SK-N-SH (cell line): ENCODE measurements around the gene MICU2. TPM values are rescaled to one million over a fixed set of nuclear protein-coding genes. Genes with fewer than 3 reads are reported as not detected.

ENCODE experiments used
- CTCF ChIA-PET: fragments of 300-600, 350-600 bp; formaldehyde crosslinking; extraction: SDS; loops from one replicate; lab custom pipeline; 2021; lab: Yijun Ruan, JAX
- POLR2A ChIA-PET: fragments of 350-600 bp; sonication (Branson Sonifier 250); formaldehyde crosslinking; extraction: SDS; loops from one replicate; lab custom pipeline; 2020; ENCODE audit warnings: antibody characterized with exemption, inconsistent platforms; lab: Yijun Ruan, JAX
- DNase-seq: peaks from one replicate; pipeline ENCODE4 v3.0.0; 2012
- H2AFZ ChIP-seq: fragments of 200-600 bp; sonication (generic); 2 replicates; pipeline ENCODE4 v1.8.1; 2016; ENCODE audit warnings: antibody characterized with exemption, mild to moderate bottlenecking, low read depth
- H3F3A ChIP-seq: fragments of 200-600 bp; sonication (generic); replicated peaks from 2 replicates; pipeline ENCODE3; 2016; ENCODE audit warnings: antibody characterized with exemption, mild to moderate bottlenecking; ENCODE audit not compliant: insufficient read depth
- H3K27ac ChIP-seq, 2 experiments: fragments of 200-500 bp in 1 of 2; fragments of 200-600 bp in 1 of 2; sonication (Bioruptor generic) in 1 of 2; sonication (generic), shearing (Covaris generic) in 1 of 2; 2 replicates each; pipeline versions ENCODE4 v1.5.1 to v1.6.1; 2014 to 2016; ENCODE audit warnings: low read depth in 2 of 2, inconsistent platforms in 1 of 2, low read length in 1 of 2, mild to moderate bottlenecking in 1 of 2, mixed read lengths in 1 of 2
- H3K27me3 ChIP-seq: fragments of 200-600 bp; sonication (generic), shearing (Covaris generic); 2 replicates; pipeline ENCODE4 v1.6.1; 2016; ENCODE audit warnings: mixed run types; ENCODE audit not compliant: insufficient read depth
- H3K36me3 ChIP-seq, 2 experiments: fragments of 200-500 bp in 1 of 2; fragments of 200-600 bp in 1 of 2; sonication (Bioruptor generic) in 1 of 2; sonication (generic) in 1 of 2; replicated peaks in 1 of 2; 2 replicates each; pipeline versions ENCODE3 to v1.5.1; 2014 to 2016; ENCODE audit warnings: low read length in 1 of 2, mild to moderate bottlenecking in 1 of 2; ENCODE audit not compliant: insufficient read depth in 2 of 2, control insufficient read depth in 1 of 2
- H3K4me1 ChIP-seq, 2 experiments: fragments of 200-500 bp in 1 of 2; fragments of 200-600 bp in 1 of 2; sonication (Bioruptor generic) in 1 of 2; sonication (generic), shearing (Covaris generic) in 1 of 2; 2 replicates each; pipeline versions ENCODE4 v1.5.1 to v1.6.1; 2014 to 2016; ENCODE audit warnings: low read depth in 1 of 2, low read length in 1 of 2, mixed run types in 1 of 2; ENCODE audit not compliant: insufficient read depth in 2 of 2, control insufficient read depth in 1 of 2
- H3K4me2 ChIP-seq: fragments of 200-600 bp; sonication (generic), shearing (Covaris generic); 2 replicates; pipeline ENCODE4 v1.6.1; 2017; ENCODE audit warnings: mixed run types
- H3K4me3 ChIP-seq, 2 experiments: fragments of 200-500 bp in 1 of 2; fragments of 200-600 bp in 1 of 2; sonication (Bioruptor generic) in 1 of 2; sonication (generic), shearing (Covaris generic) in 1 of 2; 2 replicates each; pipeline versions ENCODE4 v1.5.1 to v1.8.1; 2014 to 2016; ENCODE audit warnings: low read depth in 2 of 2, inconsistent platforms in 1 of 2, low read length in 1 of 2, mild to moderate bottlenecking in 1 of 2, mixed read lengths in 1 of 2, moderate library complexity in 1 of 2
- H3K79me2 ChIP-seq: fragments of 200-600 bp; sonication (generic); 2 replicates; pipeline ENCODE4 v1.8.1; 2017; ENCODE audit warnings: mild to moderate bottlenecking; ENCODE audit not compliant: insufficient read depth
- H3K9ac ChIP-seq: fragments of 200-600 bp; sonication (generic); 2 replicates; pipeline ENCODE4 v1.6.1; 2017; ENCODE audit warnings: mixed run types
- H3K9me2 ChIP-seq: fragments of 200-600 bp; sonication (generic); 2 replicates; pipeline ENCODE4 v1.6.1; 2017; ENCODE audit warnings: mixed run types
- H3K9me3 ChIP-seq: fragments of 200-600 bp; sonication (generic); 2 replicates; pipeline ENCODE4 v1.6.1; 2017; ENCODE audit warnings: mixed run types, mild to moderate bottlenecking, moderate library complexity
- H4K20me1 ChIP-seq: fragments of 200-600 bp; sonication (generic); 2 replicates; pipeline ENCODE4 v1.6.1; 2017; ENCODE audit warnings: mild to moderate bottlenecking, mixed run types; ENCODE audit not compliant: insufficient read depth
- FOXJ3 ChIP-seq: sonication (generic); formaldehyde crosslinking; IDR thresholded peaks from 2 replicates; pipeline ENCODE4 v1.5.1; 2020; ENCODE audit warnings: mild to moderate bottlenecking, missing genetic modification reagents
- NFIC ChIP-seq: IDR thresholded peaks from 2 replicates; pipeline ENCODE4 v1.4.0; 2012; ENCODE audit warnings: borderline replicate concordance
- RAD21 ChIP-seq: IDR thresholded peaks from 2 replicates; pipeline ENCODE4 v1.6.1; 2012; ENCODE audit warnings: mild to moderate bottlenecking, low read length
- RCOR1 ChIP-seq: fragments of 150-350 bp; IDR thresholded peaks from 2 replicates; pipeline ENCODE4 v1.6.1; 2017; ENCODE audit warnings: antibody characterized with exemption, low read length
- RFX5 ChIP-seq: IDR thresholded peaks from 2 replicates; pipeline ENCODE4 v1.6.1; 2012; ENCODE audit warnings: mild to moderate bottlenecking, improper control_type of control experiment, low read length
- RXRA ChIP-seq: IDR thresholded peaks from 2 replicates; pipeline ENCODE4 v1.4.0; 2012; ENCODE audit warnings: low read depth, mild to moderate bottlenecking, borderline replicate concordance
- SMC3 ChIP-seq: IDR thresholded peaks from 2 replicates; pipeline ENCODE4 v1.6.1; 2012; ENCODE audit warnings: low read depth, low read length, improper control_type of control experiment
- TAF1 ChIP-seq: IDR thresholded peaks from 2 replicates; pipeline ENCODE4 v1.6.1; 2012; ENCODE audit warnings: low read depth, mild to moderate bottlenecking, low read length, moderate library complexity, borderline replicate concordance
- TCF12 ChIP-seq: IDR thresholded peaks from 2 replicates; pipeline ENCODE4 v1.4.0; 2012
- USF2 ChIP-seq: fragments of 150-350 bp; IDR thresholded peaks from 2 replicates; pipeline ENCODE4 v1.6.1; 2017; ENCODE audit warnings: antibody characterized with exemption, low read length, low read depth, borderline replicate concordance
- WGBS: methylation state at CpG from one replicate; pipeline ENCODE4 v1.1.6; 2017; ENCODE audit warnings: low lambda C conversion rate; 5-methylcytosine and 5-hydroxymethylcytosine counted together
- polyA plus RNA-seq, 3 experiments: library from polyadenylated mRNA; depleted of rRNA; stranded (reverse); fragments of >200 nt; gene quantifications; 2 replicates each; pipeline ENCODE4 v1.2.3, GENCODE V29; 2012
- TF ChIP-seq, protein P1 (sequence below): IDR thresholded peaks from 2 replicates; pipeline ENCODE4; 2012

Gene MICU2
- polyA plus RNA-seq, 1 of the 3 experiments (the other 2 are of a cell fraction) = 46.4 TPM

- Histone ChIP-seq H3K36me3 (no peaks in the 10 kb centered on the region), H3K27ac (no peak overlapping the region), H3K27me3 (no peaks in the 10 kb centered on the region), H2AFZ (no peak overlapping the region), H3K9ac (no peak overlapping the region), H3K9me3 (peaks cover 8% of the 10 kb centered on the region; the same call in 1 of the 2 replicates), H3K4me1 (peaks cover 0 to 16% of the 10 kb centered on the region in 2 experiments; a peak in 1 of 4 replicates), H3K79me2 (peaks cover 38% of the 10 kb centered on the region), H3K4me2 (no peak overlapping the region), H3K4me3 (no peak overlapping the region), H4K20me1 (no peaks in the 10 kb centered on the region), H3F3A (no peaks in the 10 kb centered on the region), H3K9me2 (no peaks in the 10 kb centered on the region)
- WGBS = 81% methylated on average over 2 of the region's 2 CpGs
- CTCF ChIA-PET = interaction anchor here (1.5 kb wide), 1 partner anchor 55 kb away, joined by 3 read pairs; no protein-coding TSS in a partner anchor
- DNase-seq = no peak
- POLR2A ChIA-PET = no interaction called here
- TF ChIP-seq FOXJ3 (CRISPR knock-in tag) = no peak
- TF ChIP-seq RAD21 = no peak
- no peak for TF ChIP-seq RXRA
These were observed 20.5 kb downstream of the MICU2 start for GRCh38 chr13:21583478-21583877.

GRCh38 chr13:21580736-21581135 is 23.2 kb downstream of the MICU2 start:
- H3K9me2 ChIP-seq = no peaks in the 10 kb centered on the region
- TF ChIP-seq SMC3 (no peak), RCOR1 (no peak), RFX5 (no peak), TCF12 (no peak), NFIC (no peak), USF2 (no peak), TAF1 (no peak)
- TF ChIP-seq, protein P1, sequence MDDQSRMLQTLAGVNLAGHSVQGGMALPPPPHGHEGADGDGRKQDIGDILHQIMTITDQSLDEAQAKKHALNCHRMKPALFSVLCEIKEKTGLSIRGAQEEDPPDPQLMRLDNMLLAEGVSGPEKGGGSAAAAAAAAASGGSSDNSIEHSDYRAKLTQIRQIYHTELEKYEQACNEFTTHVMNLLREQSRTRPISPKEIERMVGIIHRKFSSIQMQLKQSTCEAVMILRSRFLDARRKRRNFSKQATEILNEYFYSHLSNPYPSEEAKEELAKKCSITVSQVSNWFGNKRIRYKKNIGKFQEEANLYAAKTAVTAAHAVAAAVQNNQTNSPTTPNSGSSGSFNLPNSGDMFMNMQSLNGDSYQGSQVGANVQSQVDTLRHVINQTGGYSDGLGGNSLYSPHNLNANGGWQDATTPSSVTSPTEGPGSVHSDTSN = no peak
- ChIA-PET CTCF (no interaction called here), POLR2A (no interaction called here)
- H3K4me2 ChIP-seq = no peak overlapping the region
- no peak overlapping the region for H3K27ac ChIP-seq
- H3F3A ChIP-seq = no peaks in the 10 kb centered on the region
- no peaks in the 10 kb centered on the region for H3K27me3 ChIP-seq
- H3K36me3 ChIP-seq = no peaks in the 10 kb centered on the region
- no peak for DNase-seq
- H3K4me3 ChIP-seq = no peak overlapping the region
- peaks cover 0 to 14% of the 10 kb centered on the region in 2 experiments; a peak in 1 of 4 replicates for H3K4me1 ChIP-seq
- H3K79me2 ChIP-seq = peaks cover 24% of the 10 kb centered on the region; the same call in 1 of the 2 replicates
- H4K20me1 ChIP-seq = no peaks in the 10 kb centered on the region
- peaks cover 8% of the 10 kb centered on the region; the same call in 1 of the 2 replicates for H3K9me3 ChIP-seq
- H3K9ac ChIP-seq = no peak overlapping the region
- no peak overlapping the region for H2AFZ ChIP-seq
